Hepatocyte (in vitro differentiated cells): Measurements from ENCODE around the gene CCBE1.

Source experiments
- CTCF ChIP-seq: fragments of 200-600 bp; sonication (generic); IDR thresholded peaks from 2 replicates; pipeline ENCODE4 v1.5.1; 2016; ENCODE audit warnings: antibody characterized with exemption, mild to moderate bottlenecking; ENCODE audit not compliant: poor library complexity
- EZH2 ChIP-seq: fragments of 200-600 bp; sonication (generic); IDR thresholded peaks from 2 replicates; pipeline ENCODE4 v1.6.1; 2016; ENCODE audit warnings: antibody characterized with exemption, mild to moderate bottlenecking, borderline replicate concordance
- EZH2phosphoT487 ChIP-seq: fragments of 200-600 bp; sonication (generic); IDR thresholded peaks from one replicate; pipeline ENCODE4 v1.6.1; 2018; ENCODE audit warnings: antibody characterized with exemption, mild to moderate bottlenecking, low read depth, moderate library complexity; ENCODE audit not compliant: unreplicated experiment, severe bottlenecking

GRCh38 chr18:59690186-59690982 lies 6.8 kb downstream of the CCBE1 start:
- TF ChIP-seq CTCF (no peak), EZH2phosphoT487 (no peak), EZH2 (no peak)
